HL-60 (cell line): ENCODE results near the gene SSC5D.

ENCODE experiments used
- DNase-seq, 2 experiments: peaks; one replicate each; pipeline ENCODE4 v3.0.0-alpha.2; 2010 to 2020; ENCODE audit warnings: low read depth in 1 of 2, low spot score in 1 of 2
- H3K27ac ChIP-seq: fragments of 250-450 bp; sonication (Bioruptor Pico); replicated peaks from 2 replicates; pipeline ENCODE4 v1.5.1; 2020; ENCODE audit warnings: mild to moderate bottlenecking, moderate library complexity
- H3K27me3 ChIP-seq: fragments of 250-450 bp; sonication (Bioruptor Pico); 2 replicates; pipeline ENCODE4 v1.5.1; 2021; ENCODE audit warnings: mild to moderate bottlenecking, moderate library complexity; ENCODE audit not compliant: insufficient read depth, poor library complexity, severe bottlenecking
- H3K4me3 ChIP-seq: replicated peaks from 2 replicates; pipeline ENCODE4 v1.5.1; 2011; ENCODE audit warnings: mild to moderate bottlenecking, control low read depth, low read length; ENCODE audit not compliant: insufficient read depth
- GABPA ChIP-seq: IDR thresholded peaks from 2 replicates; pipeline ENCODE4 v1.6.1; 2012; ENCODE audit warnings: low read depth
- POLR2AphosphoS5 ChIP-seq: IDR thresholded peaks from 2 replicates; pipeline ENCODE4 v1.6.1; 2012; ENCODE audit warnings: low read depth
- SPI1 ChIP-seq: IDR thresholded peaks from 2 replicates; pipeline ENCODE4 v1.6.1; 2012; ENCODE audit warnings: low read depth, mild to moderate bottlenecking, borderline replicate concordance
- TF ChIP-seq, protein P1 (sequence below): IDR thresholded peaks from one replicate; pipeline ENCODE4 v1.5.1; 2011; ENCODE audit warnings: low read length, control low read depth, inconsistent platforms; ENCODE audit not compliant: insufficient read depth
- TF ChIP-seq, protein P2 (sequence below): IDR thresholded peaks from 2 replicates; pipeline ENCODE4 v1.6.1; 2012; ENCODE audit warnings: low read depth; ENCODE audit not compliant: insufficient replicate concordance

Gene SSC5D

DNA sequence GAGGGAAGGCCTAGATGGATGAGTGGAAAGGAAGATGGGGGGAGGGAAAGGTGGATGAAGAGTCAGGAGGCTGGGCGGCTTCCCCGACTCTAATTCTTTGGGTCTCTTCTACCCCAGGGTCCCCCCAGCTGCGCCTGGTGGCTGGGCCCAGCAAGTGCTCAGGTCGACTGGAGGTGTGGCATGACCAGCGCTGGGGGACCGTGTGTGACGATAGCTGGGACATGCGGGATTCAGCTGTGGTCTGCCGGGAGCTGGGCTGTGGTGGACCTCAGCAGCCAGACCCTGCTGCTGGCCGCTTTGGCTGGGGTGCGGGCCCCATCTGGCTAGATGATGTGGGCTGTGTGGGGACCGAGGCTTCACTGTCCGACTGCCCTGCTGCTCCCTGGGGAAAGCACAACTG is 9.5 kb downstream of the SSC5D start:
- TF ChIP-seq, protein P1, sequence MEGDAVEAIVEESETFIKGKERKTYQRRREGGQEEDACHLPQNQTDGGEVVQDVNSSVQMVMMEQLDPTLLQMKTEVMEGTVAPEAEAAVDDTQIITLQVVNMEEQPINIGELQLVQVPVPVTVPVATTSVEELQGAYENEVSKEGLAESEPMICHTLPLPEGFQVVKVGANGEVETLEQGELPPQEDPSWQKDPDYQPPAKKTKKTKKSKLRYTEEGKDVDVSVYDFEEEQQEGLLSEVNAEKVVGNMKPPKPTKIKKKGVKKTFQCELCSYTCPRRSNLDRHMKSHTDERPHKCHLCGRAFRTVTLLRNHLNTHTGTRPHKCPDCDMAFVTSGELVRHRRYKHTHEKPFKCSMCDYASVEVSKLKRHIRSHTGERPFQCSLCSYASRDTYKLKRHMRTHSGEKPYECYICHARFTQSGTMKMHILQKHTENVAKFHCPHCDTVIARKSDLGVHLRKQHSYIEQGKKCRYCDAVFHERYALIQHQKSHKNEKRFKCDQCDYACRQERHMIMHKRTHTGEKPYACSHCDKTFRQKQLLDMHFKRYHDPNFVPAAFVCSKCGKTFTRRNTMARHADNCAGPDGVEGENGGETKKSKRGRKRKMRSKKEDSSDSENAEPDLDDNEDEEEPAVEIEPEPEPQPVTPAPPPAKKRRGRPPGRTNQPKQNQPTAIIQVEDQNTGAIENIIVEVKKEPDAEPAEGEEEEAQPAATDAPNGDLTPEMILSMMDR = no peak
- TF ChIP-seq SPI1 = no peak
- TF ChIP-seq, protein P2, sequence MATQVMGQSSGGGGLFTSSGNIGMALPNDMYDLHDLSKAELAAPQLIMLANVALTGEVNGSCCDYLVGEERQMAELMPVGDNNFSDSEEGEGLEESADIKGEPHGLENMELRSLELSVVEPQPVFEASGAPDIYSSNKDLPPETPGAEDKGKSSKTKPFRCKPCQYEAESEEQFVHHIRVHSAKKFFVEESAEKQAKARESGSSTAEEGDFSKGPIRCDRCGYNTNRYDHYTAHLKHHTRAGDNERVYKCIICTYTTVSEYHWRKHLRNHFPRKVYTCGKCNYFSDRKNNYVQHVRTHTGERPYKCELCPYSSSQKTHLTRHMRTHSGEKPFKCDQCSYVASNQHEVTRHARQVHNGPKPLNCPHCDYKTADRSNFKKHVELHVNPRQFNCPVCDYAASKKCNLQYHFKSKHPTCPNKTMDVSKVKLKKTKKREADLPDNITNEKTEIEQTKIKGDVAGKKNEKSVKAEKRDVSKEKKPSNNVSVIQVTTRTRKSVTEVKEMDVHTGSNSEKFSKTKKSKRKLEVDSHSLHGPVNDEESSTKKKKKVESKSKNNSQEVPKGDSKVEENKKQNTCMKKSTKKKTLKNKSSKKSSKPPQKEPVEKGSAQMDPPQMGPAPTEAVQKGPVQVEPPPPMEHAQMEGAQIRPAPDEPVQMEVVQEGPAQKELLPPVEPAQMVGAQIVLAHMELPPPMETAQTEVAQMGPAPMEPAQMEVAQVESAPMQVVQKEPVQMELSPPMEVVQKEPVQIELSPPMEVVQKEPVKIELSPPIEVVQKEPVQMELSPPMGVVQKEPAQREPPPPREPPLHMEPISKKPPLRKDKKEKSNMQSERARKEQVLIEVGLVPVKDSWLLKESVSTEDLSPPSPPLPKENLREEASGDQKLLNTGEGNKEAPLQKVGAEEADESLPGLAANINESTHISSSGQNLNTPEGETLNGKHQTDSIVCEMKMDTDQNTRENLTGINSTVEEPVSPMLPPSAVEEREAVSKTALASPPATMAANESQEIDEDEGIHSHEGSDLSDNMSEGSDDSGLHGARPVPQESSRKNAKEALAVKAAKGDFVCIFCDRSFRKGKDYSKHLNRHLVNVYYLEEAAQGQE = no peak
- no peak for TF ChIP-seq POLR2AphosphoS5
- TF ChIP-seq GABPA = no peak
- no peak for DNase-seq
- Histone ChIP-seq H3K27ac (no peak overlapping the region), H3K4me3 (no peak overlapping the region), H3K27me3 (peaks cover 12% of the 10 kb centered on the region)

DNA sequence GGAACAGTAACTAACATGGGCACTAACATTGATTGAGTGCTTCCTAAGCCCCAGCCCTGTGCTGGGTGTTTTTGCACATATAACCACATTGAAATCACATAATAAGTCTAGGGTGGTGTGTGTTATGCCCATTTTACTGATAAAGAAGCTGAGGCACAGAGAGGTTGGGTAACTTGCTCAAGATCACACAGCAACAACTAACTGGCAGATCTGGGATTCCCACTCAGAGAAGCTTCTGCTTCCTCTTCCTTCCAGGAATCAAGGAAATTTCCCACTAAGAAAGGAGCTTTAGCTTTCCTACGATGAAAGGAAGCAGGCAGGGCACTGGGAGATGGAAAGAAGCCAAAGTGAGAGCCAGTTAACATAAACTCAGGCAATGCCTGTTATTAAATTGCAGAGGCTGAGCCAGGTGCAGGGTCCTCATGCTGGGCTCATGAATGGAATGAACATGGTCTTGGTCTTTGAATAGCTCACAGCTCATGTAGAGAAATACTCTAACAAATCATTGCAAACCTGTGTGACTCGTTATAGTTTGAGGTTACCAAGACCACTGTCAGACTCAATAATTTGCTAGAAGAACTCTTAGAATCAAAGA is 10.1 kb downstream of the SSC5D start:
- no peak for TF ChIP-seq SPI1
- TF ChIP-seq POLR2AphosphoS5 = no peak
- TF ChIP-seq, protein P1 = no peak
- TF ChIP-seq, protein P2 = no peak
- TF ChIP-seq GABPA = no peak
- Histone ChIP-seq H3K27ac (no peak overlapping the region), H3K4me3 (no peak overlapping the region), H3K27me3 (peaks cover 9% of the 10 kb centered on the region)
- no peak for DNase-seq

DNA sequence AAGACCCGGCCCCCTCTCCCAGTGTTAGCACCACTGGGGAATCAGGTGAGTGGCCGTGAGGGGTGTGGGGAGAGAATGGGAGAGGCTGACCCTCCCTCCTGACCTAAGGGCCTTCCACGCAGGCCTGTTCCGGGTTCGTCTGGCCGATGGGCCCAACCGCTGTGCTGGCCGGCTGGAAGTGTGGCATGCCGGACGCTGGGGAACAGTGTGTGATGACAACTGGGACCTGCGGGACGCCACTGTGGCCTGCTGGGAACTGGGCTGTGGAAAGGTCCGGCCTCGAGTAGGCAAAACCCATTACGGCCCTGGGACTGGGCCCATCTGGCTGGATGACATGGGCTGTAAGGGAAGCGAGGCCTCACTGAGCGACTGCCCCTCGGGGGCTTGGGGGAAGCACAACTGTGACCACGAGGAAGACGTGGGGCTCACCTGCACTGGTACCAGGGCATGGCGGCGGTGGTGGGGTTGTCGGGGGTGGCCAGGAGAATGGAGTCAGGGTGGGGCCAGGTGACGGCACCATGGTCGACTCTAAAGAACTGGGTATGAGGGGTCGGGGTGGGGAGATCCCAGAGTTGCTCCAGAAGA is 12.2 kb downstream of the SSC5D start:
- H3K27me3 ChIP-seq = peaks cover 3% of the 10 kb centered on the region
- H3K4me3 ChIP-seq = no peak overlapping the region
- no peak overlapping the region for H3K27ac ChIP-seq
- DNase-seq = no peak
- TF ChIP-seq, protein P2 = no peak
- TF ChIP-seq GABPA (no peak), POLR2AphosphoS5 (no peak), SPI1 (no peak)
- TF ChIP-seq, protein P1 = no peak
